HCT116 (cell line): ENCODE results near the gene RNASEH2B. TPM values are rescaled to one million over a fixed set of nuclear protein-coding genes. Genes with fewer than 3 reads are reported as not detected.

Source experiments
- ATAC-seq: fragments of 200-7000 bp; cut with Tn5 transposase; 2 replicates; pipeline ENCODE4 v1.9.1; 2020; ENCODE audit warnings: mild to moderate bottlenecking, moderate library complexity
- BruUV-seq: library from RNA; stranded (reverse); fragments of 400-500 nt; replicated peaks from 2 replicates; lab custom pipeline; 2021; lab: Mats Ljungman, UMichigan
- CTCF ChIA-PET: fragments of 300-600 bp; sonication (Branson Sonifier 250); formaldehyde crosslinking; loops from one replicate; lab custom pipeline; 2021; ENCODE audit warnings: antibody characterized with exemption; lab: Charles Lee
- POLR2A ChIA-PET: fragments of 300-600, 350-600 bp; sonication (Branson Sonifier 250); formaldehyde crosslinking; loops from one replicate; lab custom pipeline; 2021; ENCODE audit warnings: antibody characterized with exemption; lab: Charles Lee
- RAD21 ChIA-PET, 2 experiments: fragments of 300-600 bp; sonication (Branson Sonifier 250); formaldehyde crosslinking; loops; one replicate each; lab custom pipeline; 2023; ENCODE audit warnings: low total read pairs in 2 of 2; ENCODE audit not compliant: uncharacterized antibody in 2 of 2, unreplicated experiment in 2 of 2, low non-redundant PET in 1 of 2; lab: Charles Lee
- DNase-seq: peaks from one replicate; pipeline ENCODE4 v3.0.0-alpha.2; 2010; ENCODE audit warnings: low read depth, low spot score
- H2AFZ ChIP-seq: fragments of 200-600 bp; shearing (Covaris generic), sonication (generic); 2 replicates; pipeline ENCODE4 v1.6.1; 2017; ENCODE audit warnings: low read depth, mixed run types, mixed read lengths, antibody characterized with exemption, low read length; ENCODE audit not compliant: poor library complexity, severe bottlenecking
- H3K27ac ChIP-seq: 2 replicates; pipeline ENCODE4 v1.5.1; 2012; ENCODE audit warnings: low read depth, low read length
- H3K27me3 ChIP-seq: fragments of 200-600 bp; sonication (generic); 2 replicates; pipeline ENCODE4 v1.6.1; 2016; ENCODE audit warnings: mixed run types, low read length, mixed read lengths; ENCODE audit not compliant: insufficient read depth
- H3K36me3 ChIP-seq, 2 experiments: fragments of 200-500 bp in 1 of 2; fragments of 200-600 bp in 1 of 2; sonication (Bioruptor generic) in 1 of 2; sonication (generic) in 1 of 2; 2 replicates each; pipeline versions ENCODE4 v1.5.1 to v1.6.1; 2014 to 2016; ENCODE audit warnings: low read length in 2 of 2, inconsistent platforms in 1 of 2, mixed read lengths in 1 of 2, mixed run types in 1 of 2; ENCODE audit not compliant: insufficient read depth in 2 of 2, control insufficient read depth in 1 of 2
- H3K4me1 ChIP-seq, 2 experiments: fragments of 200-600 bp in 1 of 2; sonication (generic) in 1 of 2; 2 replicates each; pipeline versions ENCODE4 v1.5.1 to v1.6.1; 2012 to 2017; ENCODE audit warnings: low read length in 2 of 2, inconsistent platforms in 1 of 2, mild to moderate bottlenecking in 1 of 2, mixed read lengths in 1 of 2, mixed run types in 1 of 2, moderate library complexity in 1 of 2; ENCODE audit not compliant: insufficient read depth in 2 of 2, control insufficient read depth in 1 of 2
- H3K4me2 ChIP-seq: fragments of 200-600 bp; sonication (generic); 2 replicates; pipeline ENCODE4 v1.6.1; 2017; ENCODE audit warnings: mixed run types, low read length, mixed read lengths
- H3K4me3 ChIP-seq, 2 experiments: fragments of 200-600 bp in 1 of 2; sonication (generic) in 1 of 2; replicated peaks in 1 of 2; 2 replicates each; pipeline ENCODE4 v1.5.1; 2011 to 2016; ENCODE audit warnings: low read length in 2 of 2, control low read depth in 1 of 2, low read depth in 1 of 2, mild to moderate bottlenecking in 1 of 2, mixed read lengths in 1 of 2, mixed run types in 1 of 2
- H3K79me2 ChIP-seq: fragments of 200-600 bp; sonication (generic); 2 replicates; pipeline ENCODE4 v1.6.1; 2017; ENCODE audit warnings: mild to moderate bottlenecking, mixed run types, low read length, moderate library complexity, mixed read lengths; ENCODE audit not compliant: insufficient read depth
- H3K9ac ChIP-seq: fragments of 200-600 bp; sonication (generic); 2 replicates; pipeline ENCODE4 v1.6.1; 2016; ENCODE audit warnings: low read length, mixed read lengths
- H3K9me2 ChIP-seq: fragments of 200-600 bp; sonication (generic), shearing (Covaris generic); 2 replicates; pipeline ENCODE4 v1.6.1; 2017; ENCODE audit warnings: mixed run types, mild to moderate bottlenecking, moderate library complexity; ENCODE audit not compliant: insufficient read depth
- H3K9me3 ChIP-seq, 2 experiments: fragments of 200-500 bp in 1 of 2; fragments of 200-600 bp in 1 of 2; sonication (Bioruptor generic) in 1 of 2; sonication (generic) in 1 of 2; 2 replicates each; pipeline ENCODE4 v1.6.1; 2014 to 2017; ENCODE audit warnings: low read length in 2 of 2, mixed read lengths in 2 of 2, inconsistent platforms in 1 of 2, low read depth in 1 of 2, mild to moderate bottlenecking in 1 of 2, mixed run types in 1 of 2, moderate library complexity in 1 of 2; ENCODE audit not compliant: control insufficient read depth in 1 of 2, insufficient read depth in 1 of 2
- H4K20me1 ChIP-seq: fragments of 200-600 bp; sonication (generic), shearing (Covaris generic); 2 replicates; pipeline ENCODE4 v1.6.1; 2017; ENCODE audit warnings: mixed run types, mild to moderate bottlenecking, moderate library complexity; ENCODE audit not compliant: insufficient read depth
- CBX3 ChIP-seq: IDR thresholded peaks from 2 replicates; pipeline ENCODE4 v1.6.1; 2012; ENCODE audit warnings: low read depth
- CEBPB ChIP-seq: IDR thresholded peaks from 2 replicates; pipeline ENCODE4 v1.6.1; 2012; ENCODE audit warnings: low read depth
- CTCF ChIP-seq, 3 experiments: fragments of 200-600 bp in 1 of 3; sonication (generic) in 1 of 3; IDR thresholded peaks in 2 of 3; conservative IDR thresholded peaks in 1 of 3; 2 replicates each; pipeline ENCODE4 v1.5.1; 2012 to 2017; ENCODE audit warnings: low read depth in 2 of 3, low read length in 2 of 3, antibody characterized with exemption in 1 of 3, borderline replicate concordance in 1 of 3, control low read depth in 1 of 3, mild to moderate bottlenecking in 1 of 3, mixed read lengths in 1 of 3, mixed run types in 1 of 3, moderate library complexity in 1 of 3; ENCODE audit not compliant: insufficient read depth in 1 of 3
- EGR1 ChIP-seq: IDR thresholded peaks from 2 replicates; pipeline ENCODE4 v1.6.1; 2012; ENCODE audit warnings: low read depth
- EZH2 ChIP-seq: fragments of 200-600 bp; sonication (generic); IDR thresholded peaks from 2 replicates; pipeline ENCODE4 v1.6.1; 2017; ENCODE audit warnings: antibody characterized with exemption, mixed run types
- JUND ChIP-seq: IDR thresholded peaks from 2 replicates; pipeline ENCODE4 v1.6.1; 2012
- MAX ChIP-seq: IDR thresholded peaks from 2 replicates; pipeline ENCODE4 v1.6.1; 2012
- POLR2A ChIP-seq: IDR thresholded peaks from 2 replicates; pipeline ENCODE4 v1.7.0; 2011; ENCODE audit warnings: borderline replicate concordance; ENCODE audit not compliant: insufficient read depth, insufficient read length; ENCODE audit errors: extremely low read depth
- RAD21 ChIP-seq: IDR thresholded peaks from 2 replicates; pipeline ENCODE4 v1.6.1; 2012; ENCODE audit warnings: low read depth, mild to moderate bottlenecking
- SIN3A ChIP-seq: IDR thresholded peaks from 2 replicates; pipeline ENCODE4 v1.6.1; 2012; ENCODE audit warnings: low read depth
- YY1 ChIP-seq: IDR thresholded peaks from 2 replicates; pipeline ENCODE4 v1.6.1; 2011; ENCODE audit warnings: low read length, low read depth, moderate library complexity, mild to moderate bottlenecking; ENCODE audit not compliant: insufficient replicate concordance; ENCODE audit errors: extremely low read depth
- ZFX ChIP-seq: fragments of 450-650 bp; IDR thresholded peaks from 2 replicates; pipeline ENCODE4 v1.6.1; 2017
- ZNF274 ChIP-seq: fragments of 200-500 bp; sonication (Bioruptor generic); IDR thresholded peaks from 2 replicates; pipeline ENCODE4 v1.6.1; 2014; ENCODE audit warnings: mild to moderate bottlenecking, low read depth, low read length, inconsistent platforms
- intact Hi-C: fragments of 100-400 bp; cut with micrococcal nuclease; formaldehyde crosslinking; loops from 2 replicates; pipeline ENCODE4 v1.10.0; 2022
- total RNA-seq: library from RNA; stranded (reverse); gene quantifications from one replicate; pipeline ENCODE4 v1.2.1, GENCODE V29; 2021; ENCODE audit not compliant: unreplicated experiment
- TF ChIP-seq, protein P1 (sequence below): IDR thresholded peaks from 2 replicates; pipeline ENCODE4 v1.6.1; 2011; ENCODE audit warnings: mild to moderate bottlenecking, low read length, moderate library complexity; ENCODE audit not compliant: insufficient replicate concordance; ENCODE audit errors: extremely low read depth

RNASEH2B gene
- total RNA-seq, 1 experiment from 2014 or later, result 41.3 TPM

GRCh38 chr13:50916701-50917184 lies 7.2 kb downstream of the RNASEH2B start:
- Histone ChIP-seq H3K4me2 (no peak overlapping the region), H3K4me3 (no peak overlapping the region), H2AFZ (no peak overlapping the region), H3K9ac (no peak overlapping the region), H3K9me3 (peaks cover 0 to 2% of the 10 kb centered on the region in 2 experiments; a peak in 1 of 4 replicates), H3K27me3 (no peaks in the 10 kb centered on the region), H4K20me1 (no peaks in the 10 kb centered on the region), H3K9me2 (no peaks in the 10 kb centered on the region), H3K36me3 (no peaks in the 10 kb centered on the region), H3K79me2 (peaks cover 93% of the 10 kb centered on the region), H3K4me1 (peaks cover 2 to 6% of the 10 kb centered on the region in 2 experiments; a peak in 3 of 4 replicates), H3K27ac (no peak overlapping the region)
- POLR2A ChIA-PET, result no interaction called here
- CTCF ChIA-PET, result no interaction called here
- intact Hi-C loops, result no loop called here
- RAD21 ChIA-PET, result no interaction called here
- TF ChIP-seq SIN3A (no peak), EGR1 (no peak), CTCF (IDR thresholded peaks at IDR 0.05 in 2 of 3, conservative IDR thresholded peaks at IDR 0.05 in 1 of 3; ENCODE audit: borderline replicate concordance in 1 of 3, insufficient read depth in 1 of 3, low read depth in 2 of 3, low read length in 2 of 3) (no peak)
- DNase-seq (no peak), ATAC-seq (no peak)
- BruUV-seq, result no TSS peak

- Histone ChIP-seq H3K9me2 (no peaks in the 10 kb centered on the region), H3K4me3 (no peak overlapping the region), H3K79me2 (peaks cover 84% of the 10 kb centered on the region), H3K9me3 (peaks cover 4 to 9% of the 10 kb centered on the region in 2 experiments; a peak in 2 of 4 replicates), H3K4me2 (no peak overlapping the region), H4K20me1 (no peaks in the 10 kb centered on the region), H3K36me3 (peaks cover 0 to 7% of the 10 kb centered on the region in 2 experiments; a peak in 1 of 4 replicates), H2AFZ (no peak overlapping the region), H3K4me1 (no peaks in the 10 kb centered on the region), H3K9ac (no peak overlapping the region), H3K27ac (no peak overlapping the region), H3K27me3 (no peaks in the 10 kb centered on the region)
- ChIA-PET RAD21 (no interaction called here), POLR2A (no interaction called here), CTCF (no interaction called here)
- DNase-seq (no peak), ATAC-seq (no peak)
- intact Hi-C loops, result no loop called here
- BruUV-seq, result no TSS peak
- no peak for TF ChIP-seq ZNF274
- no peak for TF ChIP-seq EZH2
- TF ChIP-seq RAD21, result no peak
- TF ChIP-seq CEBPB, result no peak
- no peak for TF ChIP-seq POLR2A
- no peak for TF ChIP-seq ZFX
- TF ChIP-seq, protein P1, sequence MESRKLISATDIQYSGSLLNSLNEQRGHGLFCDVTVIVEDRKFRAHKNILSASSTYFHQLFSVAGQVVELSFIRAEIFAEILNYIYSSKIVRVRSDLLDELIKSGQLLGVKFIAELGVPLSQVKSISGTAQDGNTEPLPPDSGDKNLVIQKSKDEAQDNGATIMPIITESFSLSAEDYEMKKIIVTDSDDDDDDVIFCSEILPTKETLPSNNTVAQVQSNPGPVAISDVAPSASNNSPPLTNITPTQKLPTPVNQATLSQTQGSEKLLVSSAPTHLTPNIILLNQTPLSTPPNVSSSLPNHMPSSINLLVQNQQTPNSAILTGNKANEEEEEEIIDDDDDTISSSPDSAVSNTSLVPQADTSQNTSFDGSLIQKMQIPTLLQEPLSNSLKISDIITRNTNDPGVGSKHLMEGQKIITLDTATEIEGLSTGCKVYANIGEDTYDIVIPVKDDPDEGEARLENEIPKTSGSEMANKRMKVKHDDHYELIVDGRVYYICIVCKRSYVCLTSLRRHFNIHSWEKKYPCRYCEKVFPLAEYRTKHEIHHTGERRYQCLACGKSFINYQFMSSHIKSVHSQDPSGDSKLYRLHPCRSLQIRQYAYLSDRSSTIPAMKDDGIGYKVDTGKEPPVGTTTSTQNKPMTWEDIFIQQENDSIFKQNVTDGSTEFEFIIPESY, result no peak
- TF ChIP-seq YY1, result no peak
- no peak for TF ChIP-seq CBX3
- TF ChIP-seq CTCF (IDR thresholded peaks at IDR 0.05 in 2 of 3, conservative IDR thresholded peaks at IDR 0.05 in 1 of 3; ENCODE audit: borderline replicate concordance in 1 of 3, insufficient read depth in 1 of 3, low read depth in 2 of 3, low read length in 2 of 3), result no peak
- TF ChIP-seq MAX, result no peak
- TF ChIP-seq SIN3A, result no peak
- TF ChIP-seq JUND, result no peak
These were observed 8.0 kb downstream of the RNASEH2B start for GRCh38 chr13:50917572-50917971.
